Measurements from ENCODE around the gene ERFE.

ERFE gene

GRCh38 chr2:238117199-238118154 lies 41.3 kb upstream of the ERFE start:
- no peak for TF ChIP-seq CTCF (IDR thresholded peaks at IDR 0.05; ENCODE audit: extremely low read depth, missing control alignments)
- DNase-seq (ENCODE audit: low spot score) = no peak

GRCh38 chr2:238119756-238120462 lies 38.9 kb upstream of the ERFE start:
- DNase-seq (ENCODE audit: low spot score) = no peak
- no peak for TF ChIP-seq CTCF (IDR thresholded peaks at IDR 0.05; ENCODE audit: extremely low read depth, missing control alignments)

GRCh38 chr2:238120463-238121298 lies 38.1 kb upstream of the ERFE start:
- no peak for DNase-seq (ENCODE audit: low spot score)
- no peak for TF ChIP-seq CTCF (IDR thresholded peaks at IDR 0.05; ENCODE audit: extremely low read depth, missing control alignments)

GRCh38 chr2:238121511-238122286 lies 37.1 kb upstream of the ERFE start:
- no peak for TF ChIP-seq CTCF (IDR thresholded peaks at IDR 0.05; ENCODE audit: extremely low read depth, missing control alignments)
- DNase-seq (ENCODE audit: low spot score) = no peak

GRCh38 chr2:238122287-238123217 lies 36.2 kb upstream of the ERFE start:
- no peak for DNase-seq (ENCODE audit: low spot score)
- no peak for TF ChIP-seq CTCF (IDR thresholded peaks at IDR 0.05; ENCODE audit: extremely low read depth, missing control alignments)
